Measurements from ENCODE around the gene KASH5.

The KASH5 gene

DNA sequence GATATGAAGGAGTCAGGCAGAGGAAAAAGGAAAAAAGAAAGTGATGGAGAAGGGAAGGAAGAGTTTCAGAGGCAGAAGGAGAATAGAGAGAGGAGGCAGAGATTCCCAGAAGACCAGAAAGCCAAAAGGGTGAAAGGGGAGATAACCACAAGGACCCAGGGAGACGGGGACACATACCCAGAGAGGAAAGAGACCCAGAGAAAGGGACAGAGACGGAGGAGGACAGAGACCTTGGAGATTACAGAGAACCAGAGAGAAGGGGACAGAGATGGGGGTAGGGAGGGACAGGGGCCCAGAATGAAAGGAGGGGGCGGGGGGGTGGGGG lies 33.8 kb downstream of the KASH5 start:
- Histone ChIP-seq H3K27me3 (replicated peaks; ENCODE audit: control insufficient read depth, insufficient read depth, low read length, poor library complexity, severe bottlenecking) (peaks cover 39% of the 10 kb centered on the region), H3K36me3 (ENCODE audit: control insufficient read depth, insufficient read depth, low read length) (no peaks in the 10 kb centered on the region), H3K4me1 (ENCODE audit: control insufficient read depth, insufficient read depth, low read length, poor library complexity, severe bottlenecking) (peaks cover 39% of the 10 kb centered on the region), H3K4me3 (ENCODE audit: insufficient read depth, low read depth, low read length, poor library complexity, severe bottlenecking) (no peak overlapping the region), H3K9me3 (ENCODE audit: control insufficient read depth, low read length) (no peaks in the 10 kb centered on the region), H3K27ac (ENCODE audit: insufficient read depth, low read length, poor library complexity, severe bottlenecking) (no peak overlapping the region)
- DNase-seq = no peak

DNA sequence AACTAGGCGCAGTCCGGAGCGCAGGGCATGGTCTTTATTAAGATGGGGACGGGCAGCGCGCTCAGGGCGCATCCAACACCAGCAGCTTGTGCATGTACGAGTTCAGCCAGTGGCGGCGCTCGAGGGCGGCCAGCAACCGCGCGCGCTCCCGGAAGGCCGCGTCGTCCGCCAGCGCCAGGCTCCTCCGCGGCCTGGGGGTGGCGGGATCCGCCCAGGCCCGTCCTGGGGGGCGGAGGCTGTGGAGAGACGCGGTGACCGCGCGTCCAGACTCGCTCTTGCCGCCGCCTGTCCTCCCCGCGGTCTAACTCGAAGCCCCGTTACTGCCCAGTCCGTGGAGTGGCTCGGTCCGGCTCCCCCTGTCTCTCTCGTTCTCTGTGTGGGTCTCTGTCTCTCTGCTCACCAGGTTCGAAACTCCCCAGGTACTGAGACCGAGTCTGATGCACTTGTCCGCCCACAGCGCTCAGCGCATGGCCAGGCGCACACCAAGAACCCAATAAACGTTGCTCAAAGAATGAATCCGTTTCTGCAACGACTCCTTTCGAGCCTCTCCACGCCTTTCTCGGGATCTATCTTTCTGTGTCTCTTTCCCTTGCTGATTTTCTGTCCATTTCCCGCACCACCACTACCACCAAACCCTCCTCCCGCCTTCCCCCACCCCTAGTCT lies 34.5 kb downstream of the KASH5 start:
- Histone ChIP-seq H3K36me3 (ENCODE audit: control insufficient read depth, insufficient read depth, low read length) (no peaks in the 10 kb centered on the region), H3K4me3 (ENCODE audit: insufficient read depth, low read depth, low read length, poor library complexity, severe bottlenecking) (peak overlapping the region; percentile 31), H3K27me3 (replicated peaks; ENCODE audit: control insufficient read depth, insufficient read depth, low read length, poor library complexity, severe bottlenecking) (peaks cover 45% of the 10 kb centered on the region), H3K9me3 (ENCODE audit: control insufficient read depth, low read length) (no peaks in the 10 kb centered on the region), H3K4me1 (ENCODE audit: control insufficient read depth, insufficient read depth, low read length, poor library complexity, severe bottlenecking) (peaks cover 42% of the 10 kb centered on the region), H3K27ac (ENCODE audit: insufficient read depth, low read length, poor library complexity, severe bottlenecking) (no peak overlapping the region)
- peak in 1 of 3 donors; percentile 38 for DNase-seq

DNA sequence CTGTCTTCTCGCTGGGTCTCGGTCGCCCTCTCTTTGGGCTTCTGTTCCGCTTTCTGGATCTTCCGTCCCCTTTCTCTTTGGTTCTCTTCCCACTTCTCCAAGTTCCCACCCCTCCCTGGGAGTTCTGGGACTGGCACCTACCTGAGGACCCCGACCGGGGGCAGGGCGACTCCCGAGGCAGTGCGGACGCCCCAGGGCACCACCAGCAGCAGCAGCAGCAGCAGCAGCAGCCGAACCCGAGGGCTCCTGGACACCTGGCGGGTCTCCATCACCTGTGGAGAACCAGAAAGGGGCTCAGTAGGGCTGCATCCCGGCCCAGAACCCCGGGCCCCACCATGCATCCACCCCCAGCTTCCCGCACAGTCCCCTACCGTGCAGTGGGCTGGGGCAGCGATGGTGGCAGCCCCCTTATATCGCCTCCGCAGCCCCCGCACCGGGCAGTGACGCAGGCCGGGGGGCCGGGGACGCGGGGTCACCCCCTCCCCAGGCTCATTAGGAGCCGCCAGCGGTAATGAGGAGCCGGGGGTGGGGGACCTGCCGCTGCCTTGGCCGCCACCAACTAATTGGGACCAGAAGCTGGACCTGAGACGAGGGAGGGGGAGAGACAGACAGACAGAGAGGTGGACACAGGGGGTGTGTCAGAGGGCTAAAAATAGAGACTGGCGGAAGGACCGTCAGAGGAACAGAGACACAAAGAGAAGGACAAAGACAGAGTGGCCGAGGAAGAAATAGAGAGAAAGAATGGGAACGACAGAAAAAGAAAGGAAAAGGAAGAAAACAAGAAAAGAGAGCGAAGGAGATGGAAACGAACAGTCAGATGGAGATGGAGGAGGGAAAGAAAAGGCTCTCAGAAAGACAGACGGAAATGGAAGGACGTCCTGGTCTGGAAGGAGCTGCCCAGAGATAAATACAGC lies 35.3 kb downstream of the KASH5 start, which contains the start of gene PTH2:
Gene PTH2, minus strand, starts transcription at position 371 of the 914 bp plus-strand sequence. Its CDS starts 102 bp downstream, at position 269.
- peak within 1 kb of the TSS; percentile 31 for H3K4me3 ChIP-seq (ENCODE audit: insufficient read depth, low read depth, low read length, poor library complexity, severe bottlenecking)
- H3K27ac ChIP-seq (ENCODE audit: insufficient read depth, low read length, poor library complexity, severe bottlenecking) = no peak within 1 kb of the TSS
- H3K9me3 ChIP-seq (ENCODE audit: control insufficient read depth, low read length) = no peaks in the 10 kb centered on the region
- DNase-seq = no peak
- peaks cover 51% of the 10 kb centered on the region for H3K27me3 ChIP-seq (replicated peaks; ENCODE audit: control insufficient read depth, insufficient read depth, low read length, poor library complexity, severe bottlenecking)
- H3K36me3 ChIP-seq (ENCODE audit: control insufficient read depth, insufficient read depth, low read length) = no peaks in the 10 kb centered on the region
- H3K4me1 ChIP-seq (ENCODE audit: control insufficient read depth, insufficient read depth, low read length, poor library complexity, severe bottlenecking) = peaks cover 50% of the 10 kb centered on the region

DNA sequence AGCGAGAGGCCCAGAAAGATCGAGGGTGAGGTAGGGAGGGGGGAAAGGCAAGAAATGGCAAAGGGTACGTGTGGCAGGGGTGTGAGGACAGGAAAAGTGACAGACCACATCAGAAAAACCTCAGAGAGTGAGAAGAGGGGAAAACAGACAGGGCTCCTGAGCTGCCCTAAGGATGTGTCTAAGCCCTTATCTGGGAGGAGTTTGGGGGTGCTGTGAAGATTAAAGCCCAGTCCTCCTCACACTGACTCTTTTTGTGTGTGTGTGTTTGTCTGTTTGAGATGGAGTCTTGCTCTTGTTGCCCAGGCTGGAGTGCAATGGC lies 35.9 kb downstream of the KASH5 start:
- H3K27ac ChIP-seq (ENCODE audit: insufficient read depth, low read length, poor library complexity, severe bottlenecking) = no peak overlapping the region
- no peaks in the 10 kb centered on the region for H3K9me3 ChIP-seq (ENCODE audit: control insufficient read depth, low read length)
- H3K27me3 ChIP-seq (replicated peaks; ENCODE audit: control insufficient read depth, insufficient read depth, low read length, poor library complexity, severe bottlenecking) = peaks cover 57% of the 10 kb centered on the region
- H3K4me1 ChIP-seq (ENCODE audit: control insufficient read depth, insufficient read depth, low read length, poor library complexity, severe bottlenecking) = peaks cover 55% of the 10 kb centered on the region
- no peak overlapping the region for H3K4me3 ChIP-seq (ENCODE audit: insufficient read depth, low read depth, low read length, poor library complexity, severe bottlenecking)
- no peaks in the 10 kb centered on the region for H3K36me3 ChIP-seq (ENCODE audit: control insufficient read depth, insufficient read depth, low read length)
- no peak for DNase-seq

DNA sequence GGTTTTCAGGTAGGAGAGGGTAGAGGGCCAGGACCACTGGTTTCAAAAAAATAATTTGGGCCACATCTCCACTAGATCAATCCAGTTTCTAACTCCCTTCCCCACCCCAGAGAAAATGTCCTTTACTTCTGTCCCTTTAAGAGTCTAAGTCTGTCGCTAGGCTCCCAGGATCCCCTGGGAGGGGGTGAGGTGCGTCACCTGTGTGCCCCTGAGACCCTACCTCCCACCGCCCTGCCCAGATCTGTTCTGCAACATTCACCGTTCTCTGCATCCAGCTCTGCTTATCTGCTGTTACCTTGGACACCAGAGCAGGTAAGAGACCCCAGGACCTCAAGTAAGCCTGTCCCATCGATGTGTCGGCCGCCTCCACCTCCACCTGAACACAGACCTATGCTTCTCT lies 37.1 kb downstream of the KASH5 start, which contains the start of gene GFY:
Gene GFY, plus strand, starts transcription at position 211 of the 400 bp plus-strand sequence. CDS start 1,043 bp downstream, outside the sequence.
- Histone ChIP-seq H3K4me1 (ENCODE audit: control insufficient read depth, insufficient read depth, low read length, poor library complexity, severe bottlenecking) (peaks cover 55% of the 10 kb centered on the region), H3K9me3 (ENCODE audit: control insufficient read depth, low read length) (no peaks in the 10 kb centered on the region), H3K36me3 (ENCODE audit: control insufficient read depth, insufficient read depth, low read length) (no peaks in the 10 kb centered on the region), H3K27ac (ENCODE audit: insufficient read depth, low read length, poor library complexity, severe bottlenecking) (no peak within 1 kb of the TSS), H3K27me3 (replicated peaks; ENCODE audit: control insufficient read depth, insufficient read depth, low read length, poor library complexity, severe bottlenecking) (peaks cover 62% of the 10 kb centered on the region), H3K4me3 (ENCODE audit: insufficient read depth, low read depth, low read length, poor library complexity, severe bottlenecking) (no peak within 1 kb of the TSS)
- DNase-seq = no peak

DNA sequence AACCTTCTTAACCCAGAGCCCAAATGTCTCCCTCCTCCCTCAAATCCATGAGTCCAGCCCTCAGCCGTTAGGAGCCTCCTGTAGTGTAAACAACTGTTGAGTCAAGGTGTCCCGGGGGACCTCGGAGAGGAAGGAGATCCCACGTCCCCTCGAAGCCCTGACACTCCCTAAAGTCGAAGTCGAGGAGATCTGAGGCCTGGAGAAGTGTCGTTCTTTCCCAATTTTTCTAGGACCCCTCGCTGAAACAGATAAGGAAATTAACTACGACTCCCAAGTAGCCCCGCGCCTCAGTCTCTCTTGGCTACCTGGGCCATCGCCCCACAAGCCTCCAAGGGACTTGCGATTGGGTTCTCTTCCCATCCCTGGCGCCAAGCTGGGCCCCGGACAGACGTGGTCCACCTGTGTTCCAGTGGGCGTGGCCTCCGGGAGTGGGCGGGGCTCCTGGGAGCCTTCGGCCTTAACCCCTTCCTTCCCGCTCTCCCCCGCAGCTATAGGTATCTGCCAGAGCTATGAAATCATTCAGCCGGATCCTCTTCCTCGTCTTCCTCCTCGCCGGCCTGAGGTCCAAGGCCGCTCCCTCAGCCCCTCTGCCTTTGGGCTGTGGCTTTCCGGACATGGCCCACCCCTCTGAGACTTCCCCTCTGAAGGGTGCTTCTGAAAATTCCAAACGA lies 38.0 kb downstream of the KASH5 start:
- peaks cover 64% of the 10 kb centered on the region for H3K27me3 ChIP-seq (replicated peaks; ENCODE audit: control insufficient read depth, insufficient read depth, low read length, poor library complexity, severe bottlenecking)
- no peak overlapping the region for H3K4me3 ChIP-seq (ENCODE audit: insufficient read depth, low read depth, low read length, poor library complexity, severe bottlenecking)
- H3K27ac ChIP-seq (ENCODE audit: insufficient read depth, low read length, poor library complexity, severe bottlenecking) = no peak overlapping the region
- no peaks in the 10 kb centered on the region for H3K9me3 ChIP-seq (ENCODE audit: control insufficient read depth, low read length)
- no peak for DNase-seq
- H3K4me1 ChIP-seq (ENCODE audit: control insufficient read depth, insufficient read depth, low read length, poor library complexity, severe bottlenecking) = peaks cover 52% of the 10 kb centered on the region
- no peaks in the 10 kb centered on the region for H3K36me3 ChIP-seq (ENCODE audit: control insufficient read depth, insufficient read depth, low read length)

DNA sequence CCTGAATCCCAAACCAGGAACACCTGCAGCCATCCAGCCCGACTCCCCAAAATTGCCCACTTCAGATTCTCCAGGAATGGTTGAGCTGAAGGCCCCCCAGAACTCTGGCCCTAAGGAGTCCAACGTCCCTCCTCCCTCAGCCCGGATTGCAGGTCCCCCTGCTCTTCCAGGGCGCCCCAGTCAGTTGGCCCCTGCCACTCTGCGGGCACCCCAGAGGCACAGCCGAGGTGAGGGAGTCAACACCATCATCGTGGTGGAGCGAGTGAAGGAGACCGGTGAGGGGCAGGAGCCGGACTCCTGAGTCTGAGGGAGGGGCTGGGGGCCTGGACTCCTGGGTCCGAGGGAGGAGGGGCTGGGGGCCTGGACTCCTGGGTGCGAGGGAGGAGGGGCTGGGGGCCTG lies 39.3 kb downstream of the KASH5 start:
- H3K27ac ChIP-seq (ENCODE audit: insufficient read depth, low read length, poor library complexity, severe bottlenecking) = no peak overlapping the region
- no peaks in the 10 kb centered on the region for H3K9me3 ChIP-seq (ENCODE audit: control insufficient read depth, low read length)
- no peak for DNase-seq
- H3K36me3 ChIP-seq (ENCODE audit: control insufficient read depth, insufficient read depth, low read length) = no peaks in the 10 kb centered on the region
- no peak overlapping the region for H3K4me3 ChIP-seq (ENCODE audit: insufficient read depth, low read depth, low read length, poor library complexity, severe bottlenecking)
- H3K4me1 ChIP-seq (ENCODE audit: control insufficient read depth, insufficient read depth, low read length, poor library complexity, severe bottlenecking) = peaks cover 47% of the 10 kb centered on the region
- H3K27me3 ChIP-seq (replicated peaks; ENCODE audit: control insufficient read depth, insufficient read depth, low read length, poor library complexity, severe bottlenecking) = peaks cover 68% of the 10 kb centered on the region

DNA sequence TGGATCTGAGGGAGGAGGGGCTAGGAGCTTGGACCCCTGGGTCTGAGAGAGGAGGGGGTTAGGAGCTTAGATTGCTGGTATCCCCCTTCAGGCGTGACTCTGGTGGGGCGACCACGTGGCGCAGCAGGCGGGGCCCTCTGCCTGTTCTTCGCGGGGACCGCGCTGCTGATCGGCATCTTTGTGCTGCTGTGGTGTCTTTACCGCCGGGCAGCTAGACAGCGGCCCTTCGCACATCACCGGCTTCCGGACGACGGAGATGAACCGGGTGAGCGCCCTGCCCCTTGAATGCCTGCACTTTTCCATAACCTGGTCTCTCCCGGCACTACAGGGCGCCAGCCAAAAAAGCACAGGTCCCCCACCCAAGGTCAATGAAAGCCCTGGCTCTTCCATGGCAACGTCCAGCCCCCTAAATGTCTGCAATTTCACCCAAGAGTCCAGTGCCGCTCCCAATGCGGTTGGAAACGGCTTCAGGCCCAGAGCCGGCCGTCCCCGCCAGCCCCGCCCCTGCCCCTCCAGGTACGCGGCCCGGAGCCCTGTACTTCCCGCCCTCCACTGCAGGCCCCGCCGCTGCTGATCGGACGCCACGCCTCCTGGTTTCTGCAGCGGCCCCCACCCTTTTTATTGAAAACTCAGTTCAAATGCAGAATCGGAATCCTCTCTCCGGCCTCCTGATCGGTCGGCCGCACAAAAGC lies 40.0 kb downstream of the KASH5 start:
- Histone ChIP-seq H3K36me3 (ENCODE audit: control insufficient read depth, insufficient read depth, low read length) (no peaks in the 10 kb centered on the region), H3K9me3 (ENCODE audit: control insufficient read depth, low read length) (no peaks in the 10 kb centered on the region), H3K27me3 (replicated peaks; ENCODE audit: control insufficient read depth, insufficient read depth, low read length, poor library complexity, severe bottlenecking) (peaks cover 68% of the 10 kb centered on the region), H3K4me3 (ENCODE audit: insufficient read depth, low read depth, low read length, poor library complexity, severe bottlenecking) (peak overlapping the region; percentile 20), H3K27ac (ENCODE audit: insufficient read depth, low read length, poor library complexity, severe bottlenecking) (no peak overlapping the region), H3K4me1 (ENCODE audit: control insufficient read depth, insufficient read depth, low read length, poor library complexity, severe bottlenecking) (peaks cover 47% of the 10 kb centered on the region)
- DNase-seq = no peak

DNA sequence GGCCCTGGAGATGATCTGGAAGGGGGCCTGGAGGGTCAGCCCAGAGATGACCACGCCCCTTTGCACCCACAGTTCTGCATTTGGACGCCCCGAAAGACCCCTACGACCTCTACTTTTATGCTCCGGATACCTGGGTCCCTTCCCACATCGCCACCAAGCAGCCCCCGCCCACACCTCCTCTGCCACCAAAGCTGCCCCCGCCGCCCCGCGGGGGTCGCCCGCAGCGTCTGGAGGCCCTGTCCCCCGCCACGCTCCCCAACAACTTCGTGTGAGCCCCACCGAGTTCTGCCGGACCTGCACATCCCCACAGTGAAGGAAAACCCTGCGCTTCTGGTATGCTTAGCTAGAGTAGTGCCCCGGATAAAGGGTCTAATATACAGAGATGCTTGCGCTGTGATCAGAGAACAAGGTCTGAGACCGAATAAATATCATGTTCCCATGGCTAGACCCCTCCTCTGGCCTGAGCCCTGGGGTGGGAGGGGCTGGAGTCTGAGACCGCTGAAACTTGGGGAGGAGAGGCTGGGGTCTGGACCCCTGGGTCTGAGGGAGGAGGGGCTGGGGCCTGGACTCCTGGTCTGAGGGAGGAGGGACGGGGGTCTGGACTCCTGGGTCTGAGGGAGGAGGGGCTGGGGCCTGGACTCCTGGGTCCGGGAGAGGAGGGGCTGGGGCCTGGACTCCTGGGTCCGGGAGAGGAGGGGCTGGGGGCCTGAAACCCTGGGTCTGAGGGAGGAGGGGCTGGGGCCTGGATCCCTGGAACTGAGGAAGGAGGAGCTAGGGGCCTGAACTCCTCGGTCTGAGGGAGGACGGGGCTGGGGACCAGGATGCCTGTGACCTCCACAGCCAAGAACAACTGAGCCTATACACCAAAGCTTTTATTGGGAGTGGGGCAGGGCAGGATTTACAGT lies 40.8 kb downstream of the KASH5 start:
- Histone ChIP-seq H3K27ac (ENCODE audit: insufficient read depth, low read length, poor library complexity, severe bottlenecking) (no peak overlapping the region), H3K4me1 (ENCODE audit: control insufficient read depth, insufficient read depth, low read length, poor library complexity, severe bottlenecking) (peaks cover 45% of the 10 kb centered on the region), H3K4me3 (ENCODE audit: insufficient read depth, low read depth, low read length, poor library complexity, severe bottlenecking) (peak overlapping the region; percentile 20), H3K36me3 (ENCODE audit: control insufficient read depth, insufficient read depth, low read length) (no peaks in the 10 kb centered on the region), H3K27me3 (replicated peaks; ENCODE audit: control insufficient read depth, insufficient read depth, low read length, poor library complexity, severe bottlenecking) (peaks cover 71% of the 10 kb centered on the region), H3K9me3 (ENCODE audit: control insufficient read depth, low read length) (no peaks in the 10 kb centered on the region)
- DNase-seq = no peak

Data from effector memory CD4-positive, alpha-beta T cell (primary cell).